ENCODE data around the gene NABP2.
A peak's percentile ranks its signal among the peaks of the same experiment; 100 is the strongest.

GRCh38 chr12:56271031-56271430, 46.9 kb downstream of the NABP2 start:
- TF ChIP-seq CTCF (IDR thresholded peaks at IDR 0.05) (peak in 3 of 7 experiments; percentile 6 to 11 (median 9)), POLR2AphosphoS5 (IDR thresholded peaks at IDR 0.05) (peak in 1 of 3 donors; percentile 10)
